Loucy (cell line): Measurements from ENCODE around the gene FLVCR1.

ENCODE experiments used
- H2AFZ ChIP-seq: fragments of 200-600 bp; sonication (generic); 2 replicates; pipeline ENCODE4 v1.6.0; 2016; ENCODE audit warnings: antibody characterized with exemption, mild to moderate bottlenecking, low read length, moderate library complexity
- H3F3A ChIP-seq: fragments of 200-600 bp; 2 replicates; pipeline ENCODE4 v1.6.0; 2016; ENCODE audit warnings: antibody characterized with exemption, low read depth, mild to moderate bottlenecking
- H3K27me3 ChIP-seq: fragments of 200-600 bp; sonication (generic); 2 replicates; pipeline ENCODE4 v1.6.1; 2014; ENCODE audit warnings: low read length, mild to moderate bottlenecking; ENCODE audit not compliant: insufficient read depth, poor library complexity, severe bottlenecking
- H3K36me3 ChIP-seq: fragments of 200-600 bp; sonication (generic); 2 replicates; pipeline ENCODE4 v1.6.1; 2016; ENCODE audit warnings: low read length; ENCODE audit not compliant: insufficient read depth
- H3K4me1 ChIP-seq: fragments of 200-600 bp; sonication (generic); 2 replicates; pipeline ENCODE4 v1.5.1; 2014; ENCODE audit warnings: low read length, mild to moderate bottlenecking; ENCODE audit not compliant: insufficient read depth, poor library complexity, severe bottlenecking
- H3K4me2 ChIP-seq: fragments of 200-600 bp; sonication (generic); 2 replicates; pipeline ENCODE4 v1.6.0; 2014; ENCODE audit warnings: antibody characterized with exemption, low read length, low read depth, mild to moderate bottlenecking; ENCODE audit not compliant: poor library complexity, severe bottlenecking
- H3K4me3 ChIP-seq: fragments of 200-600 bp; sonication (generic); 2 replicates; pipeline ENCODE4 v1.5.1; 2014; ENCODE audit warnings: low read length, mild to moderate bottlenecking, mixed read lengths; ENCODE audit not compliant: poor library complexity, severe bottlenecking
- H3K79me2 ChIP-seq: fragments of 200-600 bp; sonication (generic); 2 replicates; pipeline ENCODE4 v1.6.1; 2014; ENCODE audit warnings: low read length; ENCODE audit not compliant: insufficient read depth
- H3K9ac ChIP-seq: fragments of 200-600 bp; sonication (generic); 2 replicates; pipeline ENCODE4 v1.6.0; 2014; ENCODE audit warnings: mild to moderate bottlenecking, low read depth, low read length, moderate library complexity; ENCODE audit not compliant: poor library complexity, severe bottlenecking
- H3K9me2 ChIP-seq: fragments of 200-600 bp; sonication (generic); replicated peaks from 2 replicates; pipeline ENCODE4 v1.6.1; 2016; ENCODE audit warnings: low read depth, low read length, mixed read lengths
- H3K9me3 ChIP-seq: fragments of 200-600 bp; sonication (generic); 2 replicates; pipeline ENCODE4 v1.6.1; 2014; ENCODE audit warnings: mild to moderate bottlenecking, antibody characterized with exemption, low read length, low read depth; ENCODE audit not compliant: insufficient read depth
- H4K20me1 ChIP-seq: fragments of 200-600 bp; sonication (generic); 2 replicates; pipeline ENCODE4 v1.6.0; 2014; ENCODE audit warnings: antibody characterized with exemption, low read length, mild to moderate bottlenecking; ENCODE audit not compliant: insufficient read depth, poor library complexity, severe bottlenecking
- EZH2phosphoT487 ChIP-seq: fragments of 200-600 bp; IDR thresholded peaks from 2 replicates; pipeline ENCODE4 v1.6.1; 2018; ENCODE audit warnings: antibody characterized with exemption, mild to moderate bottlenecking, moderate library complexity, borderline replicate concordance
- TF ChIP-seq, protein P1 (sequence below): fragments of 200-600 bp; sonication (generic); conservative IDR thresholded peaks from 2 replicates; pipeline ENCODE4 v1.5.1; 2014; ENCODE audit warnings: mild to moderate bottlenecking, antibody characterized with exemption, low read length

The FLVCR1 gene

DNA sequence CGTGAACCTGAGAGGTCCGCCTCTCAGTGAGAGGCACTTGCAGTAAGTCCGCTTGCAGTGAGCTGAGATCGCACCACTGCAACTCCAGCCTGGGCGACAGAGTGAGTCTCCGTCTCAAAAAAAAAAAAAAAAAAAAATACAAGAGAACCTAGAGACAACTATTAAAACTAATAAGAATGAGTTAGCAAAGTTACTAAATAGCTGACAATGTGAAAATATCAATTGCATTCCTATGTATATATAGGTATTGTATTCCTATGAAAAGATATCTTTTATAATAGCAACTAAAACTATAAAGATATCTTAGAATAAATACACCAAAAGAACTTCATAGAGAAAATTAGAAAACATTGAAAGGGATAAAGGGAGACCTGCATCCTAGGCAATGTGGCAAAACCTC, 20.3 kb downstream of the FLVCR1 start:
- H3K27me3 ChIP-seq, result no peaks in the 10 kb centered on the region
- no peaks in the 10 kb centered on the region for H3K79me2 ChIP-seq
- no peak overlapping the region for H2AFZ ChIP-seq
- peaks cover 60% of the 10 kb centered on the region for H3K36me3 ChIP-seq
- H3K4me2 ChIP-seq, result no peak overlapping the region
- H3K4me3 ChIP-seq, result no peak overlapping the region
- H3K9ac ChIP-seq, result no peak overlapping the region
- no peaks in the 10 kb centered on the region for H3K4me1 ChIP-seq
- TF ChIP-seq EZH2phosphoT487, result no peak
- TF ChIP-seq, protein P1, sequence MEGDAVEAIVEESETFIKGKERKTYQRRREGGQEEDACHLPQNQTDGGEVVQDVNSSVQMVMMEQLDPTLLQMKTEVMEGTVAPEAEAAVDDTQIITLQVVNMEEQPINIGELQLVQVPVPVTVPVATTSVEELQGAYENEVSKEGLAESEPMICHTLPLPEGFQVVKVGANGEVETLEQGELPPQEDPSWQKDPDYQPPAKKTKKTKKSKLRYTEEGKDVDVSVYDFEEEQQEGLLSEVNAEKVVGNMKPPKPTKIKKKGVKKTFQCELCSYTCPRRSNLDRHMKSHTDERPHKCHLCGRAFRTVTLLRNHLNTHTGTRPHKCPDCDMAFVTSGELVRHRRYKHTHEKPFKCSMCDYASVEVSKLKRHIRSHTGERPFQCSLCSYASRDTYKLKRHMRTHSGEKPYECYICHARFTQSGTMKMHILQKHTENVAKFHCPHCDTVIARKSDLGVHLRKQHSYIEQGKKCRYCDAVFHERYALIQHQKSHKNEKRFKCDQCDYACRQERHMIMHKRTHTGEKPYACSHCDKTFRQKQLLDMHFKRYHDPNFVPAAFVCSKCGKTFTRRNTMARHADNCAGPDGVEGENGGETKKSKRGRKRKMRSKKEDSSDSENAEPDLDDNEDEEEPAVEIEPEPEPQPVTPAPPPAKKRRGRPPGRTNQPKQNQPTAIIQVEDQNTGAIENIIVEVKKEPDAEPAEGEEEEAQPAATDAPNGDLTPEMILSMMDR, result no peak
- no peaks in the 10 kb centered on the region for H4K20me1 ChIP-seq
- H3F3A ChIP-seq, result no peaks in the 10 kb centered on the region
- no peaks in the 10 kb centered on the region for H3K9me3 ChIP-seq
- no peaks in the 10 kb centered on the region for H3K9me2 ChIP-seq

GRCh38 chr1:212879947-212880690, 22.0 kb downstream of the FLVCR1 start:
- no peaks in the 10 kb centered on the region for H3K9me2 ChIP-seq
- H3K79me2 ChIP-seq, result no peaks in the 10 kb centered on the region
- H3K9me3 ChIP-seq, result no peaks in the 10 kb centered on the region
- peaks cover 67% of the 10 kb centered on the region; the same call in 1 of the 2 replicates for H3K36me3 ChIP-seq
- no peak overlapping the region for H2AFZ ChIP-seq
- no peak overlapping the region for H3K4me2 ChIP-seq
- H3K9ac ChIP-seq, result no peak overlapping the region
- no peak for TF ChIP-seq EZH2phosphoT487
- TF ChIP-seq, protein P1, result no peak
- no peaks in the 10 kb centered on the region for H4K20me1 ChIP-seq
- no peaks in the 10 kb centered on the region for H3F3A ChIP-seq
- no peaks in the 10 kb centered on the region for H3K27me3 ChIP-seq
- no peak overlapping the region for H3K4me3 ChIP-seq
- no peaks in the 10 kb centered on the region for H3K4me1 ChIP-seq

DNA sequence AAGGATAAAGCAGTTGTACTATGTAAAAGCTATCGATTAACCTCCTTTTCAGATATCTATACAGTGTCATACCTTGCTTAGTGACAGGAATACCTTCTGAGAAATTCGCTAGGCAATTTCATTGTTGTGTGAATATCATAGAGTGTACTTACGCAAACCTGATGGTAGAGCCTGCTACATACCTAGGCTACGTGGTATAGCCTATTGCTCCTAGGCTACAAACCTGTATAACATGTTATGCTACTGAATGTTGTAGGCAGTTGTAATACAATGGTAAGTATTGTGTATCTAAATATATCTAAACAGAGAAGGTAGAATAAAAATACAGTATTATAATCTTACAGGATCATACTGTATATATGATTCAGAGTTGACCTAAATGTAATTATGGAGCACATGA, 26.5 kb downstream of the FLVCR1 start:
- H3K4me2 ChIP-seq, result no peak overlapping the region
- H4K20me1 ChIP-seq, result no peaks in the 10 kb centered on the region
- no peak overlapping the region for H3K9ac ChIP-seq
- H3K9me2 ChIP-seq, result no peaks in the 10 kb centered on the region
- H3K4me1 ChIP-seq, result no peaks in the 10 kb centered on the region
- H3F3A ChIP-seq, result no peaks in the 10 kb centered on the region
- H3K4me3 ChIP-seq, result no peak overlapping the region
- H3K79me2 ChIP-seq, result no peaks in the 10 kb centered on the region
- no peaks in the 10 kb centered on the region for H3K9me3 ChIP-seq
- no peaks in the 10 kb centered on the region for H3K27me3 ChIP-seq
- H2AFZ ChIP-seq, result no peak overlapping the region
- H3K36me3 ChIP-seq, result peaks cover 88% of the 10 kb centered on the region
- TF ChIP-seq EZH2phosphoT487, result no peak
- TF ChIP-seq, protein P1, result no peak
